SK-N-MC (cell line): ENCODE results near the gene MGMT.

Experiments
- DNase-seq: peaks from one replicate; pipeline ENCODE4 v3.0.0-alpha.2; 2011; ENCODE audit warnings: low read depth, low spot score
- H3K27ac ChIP-seq: fragments of 200-600 bp; sonication (generic); 2 replicates; pipeline ENCODE4 v1.5.1; 2016; ENCODE audit warnings: mixed run types
- H3K36me3 ChIP-seq: fragments of 200-600 bp; sonication (generic); 2 replicates; pipeline ENCODE4 v1.6.1; 2017; ENCODE audit warnings: antibody characterized with exemption, low read length, mixed read lengths; ENCODE audit not compliant: insufficient read depth
- H3K4me3 ChIP-seq: fragments of 200-600 bp; sonication (generic); 2 replicates; pipeline ENCODE4 v1.5.1; 2016
- H3K9ac ChIP-seq: fragments of 200-600 bp; sonication (generic); 2 replicates; pipeline ENCODE4 v1.8.0; 2017; ENCODE audit warnings: mixed run types, mixed read lengths; ENCODE audit not compliant: insufficient read length
- H3K9me3 ChIP-seq: fragments of 200-600 bp; sonication (generic); 2 replicates; pipeline ENCODE4 v1.6.1; 2017; ENCODE audit warnings: low read depth, mild to moderate bottlenecking, antibody characterized with exemption, low read length, moderate library complexity, mixed read lengths
- EZH2 ChIP-seq: fragments of 200-600 bp; sonication (generic); IDR thresholded peaks from one replicate; pipeline ENCODE4 v1.6.1; 2017; ENCODE audit warnings: antibody characterized with exemption
- FOXP2 ChIP-seq: optimal IDR thresholded peaks from 2 replicates; pipeline ENCODE3; 2011; ENCODE audit warnings: mild to moderate bottlenecking, moderate library complexity; ENCODE audit not compliant: insufficient read depth; ENCODE audit errors: extremely low read length, control extremely low read depth
- POLR2AphosphoS5 ChIP-seq: IDR thresholded peaks from 2 replicates; pipeline ENCODE4 v1.6.1; 2012; ENCODE audit warnings: mild to moderate bottlenecking, low read depth, low read length, borderline replicate concordance

MGMT gene

GRCh38 chr10:129495256-129495655 lies 28.2 kb downstream of the MGMT start:
- Histone ChIP-seq H3K27ac (no peak overlapping the region), H3K9ac (no peak overlapping the region), H3K36me3 (no peaks in the 10 kb centered on the region), H3K4me3 (no peak overlapping the region), H3K9me3 (no peaks in the 10 kb centered on the region)
- TF ChIP-seq FOXP2 (no peak), POLR2AphosphoS5 (no peak), EZH2 (no peak)
- DNase-seq, result no peak

DNA sequence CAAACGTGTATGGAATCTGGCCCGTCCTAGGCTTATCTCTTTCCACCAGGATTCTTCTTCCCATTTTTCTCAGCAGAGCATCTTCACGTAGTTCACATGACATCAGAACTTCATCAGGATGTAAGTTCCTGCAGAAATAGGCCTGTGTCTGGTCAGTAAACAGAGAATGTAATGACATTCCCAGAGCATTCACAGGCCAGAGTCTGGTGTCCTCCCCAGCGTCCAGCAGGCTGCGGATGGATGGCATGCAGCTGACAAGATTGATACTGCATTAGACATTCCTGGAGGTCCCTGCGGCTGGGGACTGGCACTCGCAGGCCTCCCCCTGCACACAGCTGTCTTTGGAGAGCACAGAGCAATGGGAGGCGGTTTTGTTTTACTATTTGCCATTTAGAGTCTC lies 28.7 kb downstream of the MGMT start:
- Histone ChIP-seq H3K9me3 (no peaks in the 10 kb centered on the region), H3K36me3 (no peaks in the 10 kb centered on the region), H3K27ac (no peak overlapping the region), H3K4me3 (no peak overlapping the region), H3K9ac (no peak overlapping the region)
- TF ChIP-seq EZH2 (no peak), POLR2AphosphoS5 (no peak), FOXP2 (no peak)
- no peak for DNase-seq

GRCh38 chr10:129497013-129497412 lies 30.0 kb downstream of the MGMT start:
- no peak overlapping the region for H3K27ac ChIP-seq
- no peak overlapping the region for H3K9ac ChIP-seq
- no peak for DNase-seq
- H3K4me3 ChIP-seq, result no peak overlapping the region
- no peaks in the 10 kb centered on the region for H3K36me3 ChIP-seq
- TF ChIP-seq EZH2 (no peak), POLR2AphosphoS5 (no peak), FOXP2 (no peak)
- H3K9me3 ChIP-seq, result no peaks in the 10 kb centered on the region

- TF ChIP-seq POLR2AphosphoS5 (no peak), FOXP2 (no peak), EZH2 (no peak)
- H3K4me3 ChIP-seq, result no peak overlapping the region
- no peak overlapping the region for H3K27ac ChIP-seq
- H3K36me3 ChIP-seq, result no peaks in the 10 kb centered on the region
- H3K9ac ChIP-seq, result no peak overlapping the region
- no peak for DNase-seq
- no peaks in the 10 kb centered on the region for H3K9me3 ChIP-seq
Observed at GRCh38 chr10:129498680-129499079, 31.6 kb downstream of the MGMT start.

DNA sequence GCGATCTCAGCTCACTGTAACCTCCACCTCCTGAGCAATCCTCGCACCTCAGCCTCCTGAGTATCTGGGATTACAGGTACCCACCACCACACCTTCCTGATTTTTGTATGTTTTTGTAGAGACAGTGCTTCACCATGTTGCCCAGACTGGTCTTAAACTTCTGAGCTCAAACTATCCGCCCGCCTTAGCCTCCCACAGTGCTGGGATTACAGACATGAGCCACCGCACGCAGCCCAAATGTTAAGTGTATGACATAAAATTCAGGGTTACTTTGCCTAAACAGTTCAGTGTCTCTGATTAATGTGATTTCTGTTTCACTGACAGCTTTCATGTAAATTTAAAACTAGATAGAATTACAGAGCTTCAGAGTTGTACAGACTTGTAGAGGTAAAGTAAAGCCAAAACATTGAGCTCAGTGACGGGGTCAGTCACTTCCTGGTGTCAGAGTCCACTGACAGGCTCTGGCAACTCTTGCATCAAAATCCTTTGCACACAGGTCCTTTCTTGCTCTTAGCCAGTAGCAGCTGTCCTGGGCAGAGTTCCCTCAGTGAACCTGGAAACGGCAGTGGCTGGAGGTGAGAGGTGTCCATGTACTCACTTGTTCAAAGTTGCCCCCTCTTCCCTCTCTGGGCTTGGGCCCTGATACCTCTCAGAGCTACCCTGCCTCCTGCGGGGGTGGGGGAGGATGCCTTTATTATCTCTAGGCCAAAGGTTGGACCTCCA lies 33.7 kb downstream of the MGMT start:
- H3K4me3 ChIP-seq, result no peak overlapping the region
- TF ChIP-seq EZH2, result no peak
- TF ChIP-seq FOXP2, result no peak
- TF ChIP-seq POLR2AphosphoS5, result no peak
- H3K27ac ChIP-seq, result no peak overlapping the region
- H3K36me3 ChIP-seq, result no peaks in the 10 kb centered on the region
- H3K9ac ChIP-seq, result no peak overlapping the region
- DNase-seq, result no peak
- no peaks in the 10 kb centered on the region for H3K9me3 ChIP-seq

DNA sequence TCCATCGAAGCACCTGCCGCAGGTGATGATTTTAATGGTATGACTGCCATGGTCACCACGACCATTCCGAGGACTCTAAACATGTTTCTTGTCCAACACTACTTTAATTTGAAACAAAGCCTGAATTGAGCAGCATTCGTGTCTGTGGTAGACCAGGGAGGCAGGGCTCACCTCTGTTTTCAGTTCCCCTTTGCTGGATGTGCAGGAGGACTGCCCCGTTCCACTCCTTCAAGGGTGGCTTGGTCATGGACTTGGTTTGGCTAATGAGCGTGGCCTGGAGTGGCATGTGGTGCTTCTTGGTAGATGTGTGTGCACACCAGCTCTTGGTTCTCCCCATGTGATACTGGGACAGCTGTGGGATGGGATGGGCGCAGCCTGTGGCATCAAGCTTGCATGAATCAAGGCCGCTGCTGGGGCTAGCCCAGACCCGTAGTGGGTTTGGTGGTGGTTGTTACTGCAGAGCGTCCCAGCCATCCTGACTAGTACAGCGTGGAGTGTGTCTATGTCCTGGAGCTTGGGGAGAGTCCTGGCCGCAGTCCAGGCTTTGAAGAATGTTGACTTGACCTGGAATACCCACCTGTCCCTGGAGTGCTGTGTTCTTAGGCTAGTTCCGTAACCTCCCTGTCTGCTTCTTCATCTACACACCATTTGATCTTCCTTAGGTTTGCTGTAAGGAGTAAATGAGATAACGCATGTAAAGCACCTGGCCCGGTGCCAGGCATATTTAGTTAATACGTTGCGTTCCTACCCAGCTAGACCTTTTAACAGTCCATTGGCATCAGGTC lies 34.8 kb downstream of the MGMT start:
- no peak overlapping the region for H3K27ac ChIP-seq
- TF ChIP-seq POLR2AphosphoS5 (no peak), FOXP2 (no peak), EZH2 (no peak)
- no peaks in the 10 kb centered on the region for H3K9me3 ChIP-seq
- H3K9ac ChIP-seq, result no peak overlapping the region
- no peak for DNase-seq
- H3K36me3 ChIP-seq, result no peaks in the 10 kb centered on the region
- H3K4me3 ChIP-seq, result no peak overlapping the region

DNA sequence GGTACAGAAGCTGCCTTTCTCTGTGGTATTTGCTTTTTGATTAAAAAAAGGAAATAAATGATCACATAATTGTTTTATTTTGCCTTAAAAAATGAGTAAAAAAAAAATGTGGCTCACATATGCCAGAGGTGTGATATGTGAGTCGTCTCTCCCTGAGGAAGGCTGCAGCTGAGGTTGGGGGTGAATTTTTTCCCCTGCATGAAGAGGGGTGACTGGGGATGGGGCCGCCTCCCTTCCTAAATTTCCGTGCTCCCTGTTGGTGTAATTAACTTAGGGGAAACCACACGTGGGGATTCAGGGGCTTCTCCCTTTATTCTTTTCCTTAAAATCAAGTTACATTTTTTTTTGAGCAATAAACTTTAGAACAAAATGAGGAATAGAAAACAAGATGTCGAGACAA lies 35.4 kb downstream of the MGMT start:
- Histone ChIP-seq H3K9ac (no peak overlapping the region), H3K9me3 (no peaks in the 10 kb centered on the region), H3K36me3 (no peaks in the 10 kb centered on the region), H3K4me3 (no peak overlapping the region), H3K27ac (no peak overlapping the region)
- TF ChIP-seq FOXP2 (no peak), EZH2 (no peak), POLR2AphosphoS5 (no peak)
- no peak for DNase-seq

DNA sequence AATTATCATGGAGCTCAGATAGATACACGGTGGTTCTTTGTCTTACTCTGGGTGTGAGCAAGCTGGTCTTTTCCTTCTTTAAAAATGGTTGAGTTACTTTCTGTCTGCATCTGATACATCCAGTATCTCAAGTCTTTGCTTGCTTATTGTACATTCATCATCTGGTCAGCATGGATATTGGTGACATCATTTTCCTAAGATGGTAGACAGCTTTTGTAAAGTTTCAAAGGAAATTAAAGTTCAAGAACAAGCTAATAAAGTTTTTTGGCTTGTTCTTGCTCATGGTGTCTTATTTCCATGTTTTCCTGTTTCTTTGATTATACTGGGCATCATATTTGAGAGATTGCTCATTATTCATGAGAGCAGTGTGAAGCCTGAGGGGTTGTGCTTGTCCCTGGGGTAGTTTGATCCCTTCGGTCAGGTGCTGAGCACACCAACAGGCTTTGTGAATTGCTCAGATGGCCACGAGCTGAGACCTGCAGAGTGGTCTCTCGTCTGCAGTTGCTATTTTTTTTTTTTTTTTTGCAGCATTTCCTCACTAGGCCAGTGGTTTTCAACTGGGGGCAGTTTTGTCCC lies 38.5 kb downstream of the MGMT start:
- no peak for TF ChIP-seq EZH2
- Histone ChIP-seq H3K9me3 (no peaks in the 10 kb centered on the region), H3K9ac (no peak overlapping the region), H3K4me3 (no peak overlapping the region), H3K27ac (no peak overlapping the region), H3K36me3 (no peaks in the 10 kb centered on the region)
- DNase-seq, result no peak
